ENCODE data around the gene CEP170B. TPM values are rescaled to one million over a fixed set of nuclear protein-coding genes. Genes with fewer than 3 reads are reported as not detected.

The CEP170B gene
- total and polyA plus RNA-seq, 2 experiments from 2014 or later = 2.7 to 24.5 TPM

GRCh38 chr14:104891121-104891551, 26.1 kb downstream of the CEP170B start:
- Histone ChIP-seq H3K27me3 (replicated peaks; ENCODE audit: insufficient read depth) (no peaks in the 10 kb centered on the region), H3K4me1 (ENCODE audit: insufficient read depth) (no peaks in the 10 kb centered on the region), H2AFZ (no peak overlapping the region), H3K79me2 (ENCODE audit: insufficient read depth) (no peaks in the 10 kb centered on the region), H3K9me3 (ENCODE audit: low read depth) (no peaks in the 10 kb centered on the region), H3K27ac (no peak overlapping the region), H4K20me1 (ENCODE audit: insufficient read depth) (no peaks in the 10 kb centered on the region), H3F3A (ENCODE audit: insufficient read depth) (no peaks in the 10 kb centered on the region), H3K4me2 (ENCODE audit: unreplicated experiment) (no peak overlapping the region), H3K36me3 (ENCODE audit: low read depth) (no peaks in the 10 kb centered on the region; the same call in 1 of the 2 replicates), H3K9me2 (ENCODE audit: insufficient read depth) (no peaks in the 10 kb centered on the region), H3K4me3 (no peak overlapping the region), H3K9ac (no peak overlapping the region)
- WGBS, 2 experiments (ENCODE audit: low coverage in 1 of 2, low lambda C conversion rate in 2 of 2, missing lambda C conversion rate in 2 of 2) = 98 to 99% methylated on average over 4 of the region's 4 CpGs
- TF ChIP-seq EZH2 (IDR thresholded peaks at IDR 0.05; ENCODE audit: insufficient read depth, poor library complexity, severe bottlenecking) = no peak
- TF ChIP-seq EZH2phosphoT487 (IDR thresholded peaks at IDR 0.05; ENCODE audit: insufficient read depth, low read depth) = no peak
- no peak for DNase-seq
- in situ Hi-C loops (cut with MboI) = no loop called here

- Histone ChIP-seq H3K4me3 (no peak overlapping the region), H3K9ac (no peak overlapping the region), H3K36me3 (ENCODE audit: low read depth) (no peaks in the 10 kb centered on the region; the same call in 1 of the 2 replicates), H3K9me2 (ENCODE audit: insufficient read depth) (no peaks in the 10 kb centered on the region), H3K9me3 (ENCODE audit: low read depth) (no peaks in the 10 kb centered on the region), H4K20me1 (ENCODE audit: insufficient read depth) (no peaks in the 10 kb centered on the region), H3K79me2 (ENCODE audit: insufficient read depth) (no peaks in the 10 kb centered on the region), H2AFZ (no peak overlapping the region), H3K27me3 (replicated peaks; ENCODE audit: insufficient read depth) (no peaks in the 10 kb centered on the region), H3F3A (ENCODE audit: insufficient read depth) (no peaks in the 10 kb centered on the region), H3K4me2 (ENCODE audit: unreplicated experiment) (no peak overlapping the region), H3K27ac (no peak overlapping the region), H3K4me1 (ENCODE audit: insufficient read depth) (no peaks in the 10 kb centered on the region)
- in situ Hi-C loops (cut with MboI) = no loop called here
- 60 to 64% methylated on average over 8 to 13 of the region's 13 CpGs for WGBS, 2 experiments (ENCODE audit: low coverage in 1 of 2, low lambda C conversion rate in 2 of 2, missing lambda C conversion rate in 2 of 2)
- TF ChIP-seq EZH2 (IDR thresholded peaks at IDR 0.05; ENCODE audit: insufficient read depth, poor library complexity, severe bottlenecking) = no peak
- no peak for TF ChIP-seq EZH2phosphoT487 (IDR thresholded peaks at IDR 0.05; ENCODE audit: insufficient read depth, low read depth)
- no peak for DNase-seq
Measured at GRCh38 chr14:104891664-104892530, 26.8 kb downstream of the CEP170B start.

GRCh38 chr14:104892531-104893434, 27.7 kb downstream of the CEP170B start:
- TF ChIP-seq EZH2 (IDR thresholded peaks at IDR 0.05; ENCODE audit: insufficient read depth, poor library complexity, severe bottlenecking) = no peak
- no peak for TF ChIP-seq EZH2phosphoT487 (IDR thresholded peaks at IDR 0.05; ENCODE audit: insufficient read depth, low read depth)
- H3K79me2 ChIP-seq (ENCODE audit: insufficient read depth) = no peaks in the 10 kb centered on the region
- no peaks in the 10 kb centered on the region for H3K9me2 ChIP-seq (ENCODE audit: insufficient read depth)
- H3F3A ChIP-seq (ENCODE audit: insufficient read depth) = no peaks in the 10 kb centered on the region
- no peaks in the 10 kb centered on the region; the same call in 1 of the 2 replicates for H3K36me3 ChIP-seq (ENCODE audit: low read depth)
- H3K9me3 ChIP-seq (ENCODE audit: low read depth) = no peaks in the 10 kb centered on the region
- 78 to 79% methylated on average over 21 to 29 of the region's 31 CpGs for WGBS, 2 experiments (ENCODE audit: low coverage in 1 of 2, low lambda C conversion rate in 2 of 2, missing lambda C conversion rate in 2 of 2)
- H4K20me1 ChIP-seq (ENCODE audit: insufficient read depth) = no peaks in the 10 kb centered on the region
- no peak overlapping the region for H3K4me3 ChIP-seq
- no peak overlapping the region for H2AFZ ChIP-seq
- H3K9ac ChIP-seq = no peak overlapping the region
- in situ Hi-C loops (cut with MboI) = no loop called here
- no peak overlapping the region for H3K4me2 ChIP-seq (ENCODE audit: unreplicated experiment)
- H3K4me1 ChIP-seq (ENCODE audit: insufficient read depth) = no peaks in the 10 kb centered on the region
- H3K27ac ChIP-seq = no peak overlapping the region
- no peaks in the 10 kb centered on the region for H3K27me3 ChIP-seq (replicated peaks; ENCODE audit: insufficient read depth)
- DNase-seq = no peak

GRCh38 chr14:104893435-104894207, 28.6 kb downstream of the CEP170B start:
- TF ChIP-seq EZH2 (IDR thresholded peaks at IDR 0.05; ENCODE audit: insufficient read depth, poor library complexity, severe bottlenecking) = no peak
- no peak for TF ChIP-seq EZH2phosphoT487 (IDR thresholded peaks at IDR 0.05; ENCODE audit: insufficient read depth, low read depth)
- Histone ChIP-seq H2AFZ (no peak overlapping the region), H3K27me3 (replicated peaks; ENCODE audit: insufficient read depth) (no peaks in the 10 kb centered on the region), H3F3A (ENCODE audit: insufficient read depth) (no peaks in the 10 kb centered on the region), H3K9ac (no peak overlapping the region), H3K4me2 (ENCODE audit: unreplicated experiment) (no peak overlapping the region), H3K9me3 (ENCODE audit: low read depth) (no peaks in the 10 kb centered on the region), H3K9me2 (ENCODE audit: insufficient read depth) (no peaks in the 10 kb centered on the region), H3K27ac (no peak overlapping the region), H4K20me1 (ENCODE audit: insufficient read depth) (no peaks in the 10 kb centered on the region), H3K4me1 (ENCODE audit: insufficient read depth) (no peaks in the 10 kb centered on the region), H3K4me3 (no peak overlapping the region), H3K36me3 (ENCODE audit: low read depth) (no peaks in the 10 kb centered on the region; the same call in 1 of the 2 replicates), H3K79me2 (ENCODE audit: insufficient read depth) (no peaks in the 10 kb centered on the region)
- in situ Hi-C loops (cut with MboI) = no loop called here
- no peak for DNase-seq
- WGBS, 2 experiments (ENCODE audit: low coverage in 1 of 2, low lambda C conversion rate in 2 of 2, missing lambda C conversion rate in 2 of 2) = 67 to 73% methylated on average over 30 to 37 of the region's 39 CpGs

Data from GM23248 (cell line).